Stimulated activated CD4-positive, alpha-beta T cell treated with anti-CD3 and anti-CD28 coated beads, Interleukin-1b, Interleukin-23, amount 100 ng/mL, for 4 hours (primary cell): ENCODE measurements around the gene IL31.
A peak's percentile ranks its signal among the peaks of the same experiment; 100 is the strongest.

Source experiments
- DNase-seq, 2 donors: peaks; one replicate each; pipeline ENCODE4 v3.0.0-alpha.2; 2020; ENCODE audit warnings: low read depth in 2 of 2

IL31 gene

DNA sequence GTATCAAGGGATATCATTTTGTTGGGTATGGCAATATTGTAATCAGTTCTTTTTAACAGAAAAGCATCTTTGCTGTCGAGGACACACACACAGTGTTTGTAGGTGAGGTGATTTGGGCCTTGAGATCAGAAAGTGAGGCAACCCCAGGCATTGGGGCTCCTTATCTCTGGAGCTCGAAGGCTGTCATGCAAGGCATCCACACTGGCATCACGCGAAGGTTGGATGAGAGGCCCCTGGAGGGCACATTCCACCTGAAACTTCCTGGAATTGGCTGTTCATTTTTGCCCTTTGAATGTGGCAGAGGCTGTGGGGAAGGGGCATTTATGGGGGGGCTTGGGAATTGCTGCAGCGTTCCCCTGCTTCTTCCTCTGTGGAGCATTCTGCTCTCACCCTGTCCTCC lies 45.5 kb downstream of the IL31 start:
- no peak for DNase-seq

DNA sequence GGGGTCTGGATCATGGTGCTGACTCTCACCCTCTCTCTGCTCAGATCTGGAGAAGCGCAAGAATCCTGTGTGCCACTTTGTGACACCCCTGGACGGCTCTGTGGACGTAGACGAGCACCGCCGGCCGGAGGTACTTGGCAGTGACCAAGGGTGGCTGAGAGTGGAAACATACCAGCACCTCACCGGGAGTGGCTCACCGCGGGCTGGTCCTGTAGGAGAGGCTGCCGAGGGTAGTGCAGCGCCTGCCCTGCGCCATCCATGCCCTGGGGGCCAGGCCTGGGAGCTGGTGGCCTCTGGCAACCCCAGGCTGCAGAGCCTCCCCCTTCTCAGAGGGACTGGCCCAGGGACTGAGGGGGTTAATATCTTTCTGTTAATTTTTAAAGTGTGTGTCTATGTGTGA lies 46.2 kb downstream of the IL31 start:
- no peak for DNase-seq

DNA sequence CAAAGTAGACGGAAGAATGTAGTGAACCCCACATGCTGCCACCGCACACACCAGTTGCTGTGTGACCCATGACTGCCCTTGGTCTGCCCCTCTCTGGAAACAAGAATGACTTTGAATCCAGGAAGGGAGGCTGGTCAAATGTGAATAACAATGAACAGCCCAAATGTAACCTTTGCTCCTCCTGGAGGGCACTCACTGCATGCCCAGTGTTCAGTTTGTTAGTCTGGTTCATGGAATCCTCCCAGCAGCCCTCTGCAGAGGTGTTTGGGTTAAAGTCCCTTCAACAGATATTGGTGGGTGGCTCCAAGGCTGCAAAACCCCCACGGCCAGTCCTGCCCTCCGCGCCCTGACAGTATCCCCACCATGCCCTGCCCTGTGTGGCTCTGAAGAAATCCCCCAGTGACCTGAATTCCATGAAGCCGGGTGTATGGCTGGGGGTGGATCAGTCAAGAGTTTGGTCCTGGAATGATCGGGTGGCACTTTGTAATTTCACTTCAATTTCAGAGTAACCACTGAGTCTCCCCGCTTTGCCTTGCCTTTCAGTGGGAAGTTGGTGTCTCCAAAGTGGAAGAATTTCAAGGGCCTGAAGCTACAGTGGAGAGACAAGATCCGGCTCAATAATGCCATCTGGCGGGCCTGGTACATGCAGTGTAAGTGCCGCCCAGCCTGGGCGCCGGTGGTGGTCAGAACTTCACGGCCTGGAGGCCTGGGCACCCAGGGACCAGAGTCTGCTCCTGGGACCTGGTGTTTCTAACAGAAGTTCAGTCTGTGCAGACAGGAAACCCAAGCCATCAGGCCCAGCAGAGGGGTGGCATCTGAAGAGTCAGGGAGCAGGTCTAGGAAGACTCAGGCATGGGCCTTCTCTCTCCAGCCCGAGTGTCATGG lies 47.1 kb downstream of the IL31 start:
- no peak for DNase-seq

DNA sequence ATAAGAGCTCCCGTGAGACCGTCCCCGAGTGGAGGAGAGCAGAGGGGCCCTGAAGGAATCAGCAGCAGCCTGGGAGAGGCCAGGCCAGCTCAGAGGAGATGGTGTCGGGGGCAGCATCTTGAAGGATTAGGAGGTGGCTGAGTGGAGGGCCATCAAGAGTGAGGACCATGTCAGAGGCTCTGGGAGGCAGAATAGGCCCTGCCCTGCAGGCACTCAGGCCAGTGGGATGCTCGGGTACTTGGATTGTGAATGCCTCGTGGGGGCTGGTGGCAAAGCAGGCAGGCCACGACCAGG lies 47.7 kb downstream of the IL31 start:
- DNase-seq, result no peak

DNA sequence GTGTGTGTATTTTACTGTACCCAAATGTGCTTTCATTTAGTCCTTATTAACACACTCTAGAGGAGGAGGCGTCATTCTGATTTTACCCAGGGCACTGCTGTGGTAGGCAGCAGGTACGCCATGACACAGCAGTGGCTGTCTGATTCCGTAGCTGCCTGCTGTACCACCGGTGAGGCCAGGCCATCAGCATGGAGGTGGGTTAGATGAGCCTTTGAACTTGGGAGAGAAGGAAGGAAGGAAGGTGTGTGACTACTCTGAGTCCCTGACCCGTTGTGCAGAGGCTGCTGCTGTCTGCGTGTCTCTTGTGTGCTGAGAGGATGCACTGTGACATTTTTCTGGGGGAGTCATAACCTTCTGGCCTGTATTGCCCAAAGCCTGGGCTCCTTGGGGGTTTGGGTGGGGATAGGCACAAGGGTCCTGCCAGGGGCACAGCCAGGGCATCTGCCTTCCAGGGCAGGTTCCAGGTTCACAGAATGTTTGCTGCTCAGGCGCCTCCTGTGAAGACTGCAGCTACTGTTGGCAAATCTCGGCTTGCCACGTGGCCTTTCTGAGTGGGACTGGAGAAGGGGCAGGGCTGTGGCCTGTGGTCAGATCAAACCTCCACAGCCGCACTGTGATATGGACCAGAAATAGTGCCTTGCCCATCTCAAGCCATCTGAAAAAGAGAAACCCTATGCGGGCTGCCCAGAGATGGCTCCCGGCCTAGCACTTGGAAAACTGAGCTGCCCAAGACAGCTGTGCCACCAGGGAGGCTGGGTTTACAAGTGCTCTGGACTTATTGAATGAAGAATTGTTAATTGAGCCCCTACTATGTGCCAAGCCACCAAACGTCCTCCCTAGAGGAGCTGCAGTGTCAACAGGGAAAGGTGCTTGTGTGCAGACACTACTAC lies 48.3 kb downstream of the IL31 start:
- DNase-seq, result no peak

DNA sequence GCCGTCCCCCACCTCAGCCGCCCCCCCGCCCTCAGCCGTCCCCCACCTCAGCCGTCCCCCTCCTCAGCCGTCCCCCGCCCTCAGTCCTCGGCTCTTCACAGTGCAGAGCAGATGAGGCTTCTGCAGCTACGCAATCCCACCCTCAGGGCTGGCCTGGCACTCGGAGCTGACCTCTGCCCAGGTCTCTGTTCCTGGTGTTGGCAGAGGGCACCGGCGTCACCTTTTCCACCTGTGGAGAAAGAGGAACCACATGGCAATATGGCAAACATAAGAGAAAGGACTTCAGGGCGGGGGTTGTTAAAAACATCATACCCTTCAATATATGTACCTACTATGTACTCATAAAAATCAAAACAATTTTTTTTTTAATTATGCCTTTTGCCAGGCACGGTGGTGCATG lies 49.7 kb downstream of the IL31 start:
- DNase-seq, result no peak

DNA sequence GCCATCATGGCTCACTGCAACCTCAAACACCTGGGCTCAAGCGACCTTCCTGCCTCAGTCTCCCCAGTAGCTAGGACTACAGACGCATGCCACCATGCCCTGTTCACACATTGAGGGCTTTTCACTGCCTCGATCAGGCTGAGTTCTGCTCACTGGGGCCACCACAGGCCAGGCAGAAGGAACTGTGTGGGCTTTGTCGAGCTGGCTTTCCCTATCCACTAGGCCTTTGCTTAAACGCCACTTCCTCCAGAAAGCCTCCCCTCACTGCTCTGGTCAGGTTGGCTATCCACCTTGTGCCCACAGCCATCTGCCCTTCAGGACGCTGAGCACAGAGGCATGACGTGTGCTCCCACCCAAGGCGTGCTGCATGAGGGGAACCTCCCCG lies 50.3 kb downstream of the IL31 start:
- DNase-seq, result no peak

DNA sequence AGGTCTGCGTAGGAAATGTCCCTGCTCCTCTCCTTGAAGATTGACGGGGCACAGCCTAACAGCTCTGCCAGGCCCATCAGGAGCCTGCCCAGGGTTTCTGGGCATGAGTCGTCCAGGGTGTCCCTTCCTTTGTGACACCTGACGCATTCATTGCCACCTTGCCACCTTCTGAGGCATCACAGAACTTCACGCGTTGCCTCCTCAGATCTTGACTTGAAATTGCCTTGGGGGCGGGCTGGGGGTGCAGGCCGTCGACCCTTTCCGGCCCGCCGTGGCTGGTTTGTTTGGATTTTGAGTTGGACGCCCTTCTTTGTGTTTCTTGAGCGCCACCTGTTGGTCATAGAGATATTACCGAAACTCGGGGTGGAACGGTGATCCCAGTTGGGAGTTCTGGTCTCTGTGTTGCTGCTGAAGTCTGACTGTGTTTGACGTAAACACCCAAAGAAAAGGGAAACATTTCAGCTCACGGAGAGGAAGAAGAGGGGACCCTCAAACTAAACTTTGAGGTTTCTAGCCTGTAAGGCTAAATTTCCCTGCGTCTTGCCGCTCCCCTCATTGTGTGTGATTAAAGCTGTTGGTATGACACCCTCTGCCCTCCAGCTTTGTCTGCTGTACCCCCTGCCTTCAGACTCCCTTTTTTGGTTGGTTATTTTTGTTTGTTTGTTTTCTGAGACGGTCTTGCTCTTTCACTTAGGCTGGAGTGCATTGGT lies 50.8 kb downstream of the IL31 start:
- DNase-seq, result peak; percentile 49 to 68
